ENCODE measurements around the gene APLNR.

APLNR gene

GRCh38 chr11:57251491-57252104 lies 14.5 kb upstream of the APLNR start:
- no peak for DNase-seq (ENCODE audit: low spot score)

DNA sequence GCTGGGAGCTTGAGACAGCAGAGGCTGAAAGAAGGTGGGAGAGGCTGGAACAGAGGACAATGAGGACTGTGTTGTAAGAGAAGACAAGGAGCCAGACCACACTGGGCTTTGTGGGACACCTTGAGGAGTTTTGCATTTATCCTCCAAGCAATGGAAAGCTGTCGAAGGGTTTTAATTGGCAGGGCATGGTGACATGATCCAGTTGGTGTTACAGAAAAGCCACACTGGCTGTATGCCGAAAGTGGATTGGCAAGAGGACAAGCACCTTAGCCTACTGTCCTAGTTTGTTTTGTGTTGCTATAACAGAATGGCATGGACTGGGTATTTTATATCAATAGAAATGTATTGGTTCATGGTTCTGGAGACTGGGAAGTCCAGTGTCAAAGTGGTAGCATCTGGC lies 14.0 kb upstream of the APLNR start:
- DNase-seq (ENCODE audit: low spot score) = no peak

DNA sequence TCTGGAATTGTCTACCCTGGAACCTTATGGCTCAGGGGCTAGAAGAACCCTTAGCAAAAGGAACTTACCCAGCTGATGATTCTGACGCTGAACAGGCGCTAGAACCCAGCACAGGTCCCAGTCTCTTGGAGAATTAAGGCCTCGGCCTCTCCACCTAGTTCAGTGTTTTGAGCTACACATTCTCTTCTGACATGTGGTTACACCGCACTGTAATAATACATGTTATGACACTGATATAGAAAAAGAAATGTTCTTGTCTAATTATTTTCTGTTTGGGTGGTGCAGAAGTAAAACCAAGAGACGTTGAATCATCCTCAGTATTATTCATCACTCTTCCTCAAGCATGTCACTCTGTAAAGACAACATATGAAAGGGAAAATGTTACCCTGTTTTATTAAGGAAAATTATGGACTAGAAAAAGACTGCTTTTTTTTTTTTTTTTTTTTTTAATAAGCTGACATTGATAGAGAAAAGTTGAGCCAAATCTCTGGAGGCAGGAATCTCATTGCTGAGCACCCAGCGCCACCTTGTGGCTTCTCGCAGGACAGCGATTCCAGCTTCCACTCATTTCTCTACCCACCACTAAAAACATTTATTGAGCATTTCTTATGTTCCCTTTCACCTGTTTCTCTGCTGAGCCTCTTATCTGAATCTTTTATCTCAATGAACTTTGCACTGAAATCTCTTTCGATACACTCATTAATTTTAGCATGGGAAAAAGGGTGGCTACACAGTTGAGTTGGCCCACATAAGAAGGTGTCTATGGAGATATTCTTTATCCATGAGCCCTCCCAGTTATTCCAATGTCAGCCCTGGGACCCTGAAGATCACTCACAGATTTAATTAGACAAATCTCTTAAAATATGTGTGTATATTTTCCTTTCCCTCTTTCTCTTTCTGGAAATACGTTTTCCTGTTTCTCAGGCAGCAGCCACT lies 12.6 kb upstream of the APLNR start:
- DNase-seq (ENCODE audit: low spot score) = peak; percentile 33

- peak; percentile 59 for DNase-seq (ENCODE audit: low spot score)
Measured at GRCh38 chr11:57248780-57249383, 11.8 kb upstream of the APLNR start.

GRCh38 chr11:57244911-57245310 lies 7.9 kb upstream of the APLNR start:
- no peak for DNase-seq (ENCODE audit: low spot score)

GRCh38 chr11:57241353-57241972 lies 4.4 kb upstream of the APLNR start:
- DNase-seq (ENCODE audit: low spot score) = no peak

DNA sequence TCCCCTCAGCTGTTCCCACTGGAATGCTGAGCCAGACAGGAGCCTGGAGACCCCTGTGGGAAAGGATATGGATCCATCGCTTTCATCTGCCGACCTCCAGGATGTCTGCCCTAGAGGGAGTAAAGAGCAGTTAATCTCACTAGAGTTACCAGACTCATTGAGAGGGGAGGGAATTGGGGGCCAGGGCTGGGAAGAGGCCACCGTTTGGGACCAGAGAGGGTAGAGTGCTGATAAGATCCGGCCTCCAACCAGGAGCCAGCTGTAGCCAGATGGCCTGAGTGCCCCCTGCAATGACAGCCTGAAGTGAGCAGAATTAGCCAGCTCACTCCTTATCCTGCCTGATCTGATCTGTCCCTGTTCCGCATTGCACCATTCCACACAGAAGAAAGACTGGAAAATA lies 3.7 kb upstream of the APLNR start:
- DNase-seq (ENCODE audit: low spot score) = no peak

- no peak for DNase-seq (ENCODE audit: low spot score)
Measured at GRCh38 chr11:57240007-57240406, 3.0 kb upstream of the APLNR start.

DNA sequence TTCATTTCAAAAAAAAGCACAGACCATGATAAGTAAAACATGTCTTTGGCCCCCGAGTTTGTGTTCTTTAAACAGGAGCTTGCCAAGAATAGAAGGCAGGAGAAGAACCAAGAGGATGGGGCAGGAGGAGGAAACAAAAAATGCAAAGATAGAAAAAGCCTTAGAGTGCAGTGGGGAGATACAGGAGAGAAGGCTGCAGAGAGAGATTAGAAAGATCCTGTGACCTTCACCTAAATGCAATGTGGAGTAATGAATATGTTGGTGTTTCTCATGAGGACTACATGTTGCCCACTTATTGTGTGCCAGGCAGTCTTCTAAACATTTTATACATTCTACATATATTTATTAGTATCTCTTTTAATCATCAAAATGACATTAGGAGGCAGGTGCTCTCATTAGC lies 2.3 kb upstream of the APLNR start:
- DNase-seq (ENCODE audit: low spot score) = no peak

GRCh38 chr11:57235761-57236703 lies 1.0 kb downstream of the APLNR start:
- DNase-seq (ENCODE audit: low spot score) = no peak

DNA sequence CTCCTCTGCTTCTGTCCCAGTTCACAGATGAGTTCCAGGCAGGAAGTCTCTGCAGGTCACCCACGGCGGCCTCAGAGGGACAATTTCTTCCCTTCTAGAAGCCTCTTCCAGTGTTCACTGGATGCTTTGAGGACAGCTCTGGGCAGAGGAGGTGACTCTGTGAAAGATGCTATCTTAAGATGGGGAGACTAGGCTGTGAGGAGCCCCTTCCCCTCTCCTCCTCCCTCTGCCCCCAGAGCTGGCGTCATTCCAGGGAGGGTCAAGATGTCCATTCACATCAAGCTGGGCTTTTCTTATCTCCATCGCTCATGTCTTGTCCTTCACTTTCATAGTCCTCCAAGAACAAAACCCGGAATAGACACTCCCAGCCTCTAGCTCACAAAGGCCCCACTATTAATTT lies 3.3 kb downstream of the APLNR start:
- DNase-seq (ENCODE audit: low spot score) = no peak

- no peak for DNase-seq (ENCODE audit: low spot score)
Measured at GRCh38 chr11:57231539-57232253, 5.4 kb downstream of the APLNR start.

GRCh38 chr11:57230791-57231538 lies 6.1 kb downstream of the APLNR start:
- DNase-seq (ENCODE audit: low spot score) = no peak

GRCh38 chr11:57230316-57230715 lies 6.7 kb downstream of the APLNR start:
- DNase-seq (ENCODE audit: low spot score) = no peak

DNA sequence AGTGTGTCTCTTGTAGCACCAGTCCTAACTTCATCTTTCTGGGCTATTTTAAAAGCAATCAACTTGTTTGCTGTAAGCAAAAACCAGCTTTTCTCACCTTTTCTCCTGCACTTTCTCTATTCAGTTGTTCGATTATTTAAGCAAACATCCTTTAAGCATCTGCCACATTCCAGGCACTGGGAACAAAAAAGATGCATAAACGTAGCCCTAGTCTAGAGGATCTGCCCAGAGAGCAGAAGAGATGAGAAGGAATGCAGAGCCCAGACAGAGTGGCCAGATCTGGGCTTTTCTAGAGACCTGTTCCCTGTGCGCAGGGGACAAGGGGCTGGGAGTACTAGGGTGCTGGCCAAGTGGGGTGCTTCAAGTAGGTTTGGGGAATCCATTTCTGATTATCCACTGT lies 8.4 kb downstream of the APLNR start:
- no peak for DNase-seq (ENCODE audit: low spot score)

- no peak for DNase-seq (ENCODE audit: low spot score)
Measured at GRCh38 chr11:57224537-57224936, 12.5 kb downstream of the APLNR start.

DNA sequence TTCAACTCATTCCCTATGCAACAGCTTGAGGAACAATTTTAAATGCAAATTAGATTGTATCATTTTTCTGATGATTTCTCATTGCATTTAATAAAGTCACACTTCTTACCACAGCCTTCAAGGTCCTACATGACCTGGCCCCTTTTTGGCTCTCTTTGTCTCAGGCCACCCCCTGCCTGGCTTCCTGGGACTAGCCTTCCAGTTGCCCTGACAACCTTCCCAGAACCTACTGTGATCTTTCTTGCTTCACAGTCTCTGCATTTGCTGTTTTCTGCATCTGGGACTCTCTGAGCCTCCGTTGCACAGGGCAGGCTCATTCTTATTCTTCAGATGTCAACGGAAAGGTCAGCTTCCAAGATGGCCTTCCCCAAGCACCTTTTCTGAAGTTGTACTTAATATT lies 12.9 kb downstream of the APLNR start:
- DNase-seq (ENCODE audit: low spot score) = no peak

- no peak for DNase-seq (ENCODE audit: low spot score)
Measured at GRCh38 chr11:57223601-57224000, 13.4 kb downstream of the APLNR start.

DNA sequence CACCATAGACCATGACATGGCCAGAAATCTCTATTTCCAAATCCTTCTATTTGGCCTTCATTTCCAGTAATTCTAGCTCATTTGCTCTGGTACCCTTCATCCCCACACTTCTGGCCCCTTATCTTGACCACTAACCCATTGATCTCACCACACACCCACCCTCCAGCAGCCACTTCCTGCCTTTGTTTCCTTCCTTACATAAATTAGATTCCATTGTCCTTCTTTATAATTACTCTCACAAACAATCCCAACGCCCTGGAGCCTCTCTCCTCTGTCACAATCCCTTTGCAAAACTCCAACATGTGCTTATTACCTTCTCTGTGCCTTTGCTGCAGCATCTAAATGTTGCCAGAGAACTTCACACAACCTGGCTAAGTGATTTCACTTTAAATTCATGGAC lies 14.8 kb downstream of the APLNR start:
- no peak for DNase-seq (ENCODE audit: low spot score)

DNA sequence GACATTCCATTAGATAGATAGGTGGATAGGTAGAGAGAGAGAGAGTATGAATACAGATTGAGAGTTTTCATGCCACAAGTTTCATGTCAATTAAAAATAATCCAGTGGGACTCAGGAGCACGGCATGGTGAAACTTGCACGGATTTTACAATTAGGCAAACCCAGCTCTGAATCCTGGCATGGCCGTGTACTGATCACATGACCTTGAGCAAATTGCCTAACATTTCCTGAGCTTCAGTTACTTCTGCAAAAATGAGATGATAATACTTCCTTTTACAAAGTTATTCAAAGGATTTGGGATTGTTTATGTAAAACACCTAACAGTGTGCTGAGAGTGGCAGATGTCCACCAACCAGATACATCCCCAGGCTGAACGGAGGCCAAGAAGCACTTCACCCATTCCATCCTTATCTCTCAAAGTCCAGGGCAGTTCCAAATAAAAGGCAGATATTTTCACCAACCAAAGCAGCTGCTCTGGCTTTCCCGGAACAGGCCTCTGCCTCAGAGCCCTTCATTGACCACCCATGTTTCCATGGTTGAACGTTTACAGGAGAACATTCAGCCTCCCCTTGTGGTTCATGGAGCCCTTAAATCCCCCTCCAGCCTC lies 17.9 kb downstream of the APLNR start:
- no peak for DNase-seq (ENCODE audit: low spot score)
